G401 (cell line): Measurements from ENCODE around the gene TMEM117. TPM values are rescaled to one million over a fixed set of nuclear protein-coding genes. Genes with fewer than 3 reads are reported as not detected.
A peak's percentile ranks its signal among the peaks of the same experiment; 100 is the strongest.
"Not testable (repeated sequence)": the region's sequence is repeated elsewhere in the genome, so short reads cannot be mapped to it uniquely, and the experiment has no call there.

Source experiments
- DNase-seq: peaks from one replicate; pipeline ENCODE4 v3.0.0-alpha.2; 2015; ENCODE audit warnings: low spot score
- in situ Hi-C: cut with HindIII; loops from 2 replicates; pipeline ENCODE4 v1.10.0; 2016; ENCODE audit warnings: low sequenced_read_pairs, mixed read lengths
- total RNA-seq: library from RNA; depleted of rRNA; stranded (reverse); fragments of >200 nt; shearing (Covaris generic); gene quantifications from 2 replicates; pipeline ENCODE4 v1.2.3, GENCODE V29; 2014

The TMEM117 gene
- total RNA-seq, 1 experiment from 2014 or later, result 6.2 TPM

- in situ Hi-C loops, result no loop called here
- DNase-seq, result peak; percentile 45
These were observed 541.7 kb downstream of the TMEM117 start for GRCh38 chr12:44377443-44378187.

GRCh38 chr12:44379113-44379512 lies 543.2 kb downstream of the TMEM117 start:
- in situ Hi-C loops, DNase-seq: not testable (repeated sequence)

GRCh38 chr12:44379831-44380230 lies 544.0 kb downstream of the TMEM117 start:
- in situ Hi-C loops, result no loop called here
- DNase-seq, result peak; percentile 43

- in situ Hi-C loops, result no loop called here
These were observed 545.0 kb downstream of the TMEM117 start for GRCh38 chr12:44380861-44381260.

GRCh38 chr12:44381341-44381740 lies 545.5 kb downstream of the TMEM117 start:
- in situ Hi-C loops, result no loop called here
- DNase-seq, result peak; percentile 96

More at GRCh38 chr12:44380861-44381260, 545.0 kb downstream of the TMEM117 start:
- DNase-seq, result peak; percentile 8

- in situ Hi-C loops, result no loop called here
- no peak for DNase-seq
These were observed 548.3 kb downstream of the TMEM117 start for GRCh38 chr12:44384136-44384535.

GRCh38 chr12:44385964-44386363 lies 550.1 kb downstream of the TMEM117 start:
- no peak for DNase-seq
- in situ Hi-C loops, result no loop called here

GRCh38 chr12:44387581-44387980 lies 551.7 kb downstream of the TMEM117 start:
- in situ Hi-C loops, result no loop called here
- DNase-seq, result no peak

- in situ Hi-C loops, result no loop called here
- DNase-seq, result no peak
These were observed 553.2 kb downstream of the TMEM117 start for GRCh38 chr12:44389038-44389437.

GRCh38 chr12:44389896-44390295 lies 554.0 kb downstream of the TMEM117 start:
- DNase-seq, result no peak
- in situ Hi-C loops, result no loop called here

GRCh38 chr12:44397631-44398030 lies 561.8 kb downstream of the TMEM117 start:
- DNase-seq, result no peak
- in situ Hi-C loops, result no loop called here

- in situ Hi-C loops, result no loop called here
- DNase-seq, result no peak
These were observed 567.3 kb downstream of the TMEM117 start for GRCh38 chr12:44403185-44403584.

GRCh38 chr12:44405297-44405696 lies 569.4 kb downstream of the TMEM117 start:
- in situ Hi-C loops, result no loop called here
- DNase-seq, result no peak

GRCh38 chr12:44422559-44422958 lies 586.7 kb downstream of the TMEM117 start:
- in situ Hi-C loops, result no loop called here
- DNase-seq, result no peak

- in situ Hi-C loops, result no loop called here
- no peak for DNase-seq
These were observed 592.9 kb downstream of the TMEM117 start for GRCh38 chr12:44428825-44429224.

- in situ Hi-C loops, result no loop called here
- no peak for DNase-seq
These were observed 595.9 kb downstream of the TMEM117 start for GRCh38 chr12:44431647-44432343.

GRCh38 chr12:44433659-44434058 lies 597.8 kb downstream of the TMEM117 start:
- in situ Hi-C loops, result no loop called here
- no peak for DNase-seq

- no peak for DNase-seq
- in situ Hi-C loops, result no loop called here
These were observed 600.9 kb downstream of the TMEM117 start for GRCh38 chr12:44436756-44437155.
